GM23338 (cell line): ENCODE data around the gene SSTR4. TPM values are rescaled to one million over a fixed set of nuclear protein-coding genes. Genes with fewer than 3 reads are reported as not detected.

Experiments
- ATAC-seq: fragments of 200-7000 bp; cut with Tn5 transposase; 3 replicates; pipeline ENCODE4 v1.9.1; 2020
- DNase-seq: peaks from one replicate; pipeline ENCODE4 v3.0.0-alpha.2; 2015; ENCODE audit warnings: low spot score
- H2AFZ ChIP-seq: fragments of 200-600 bp; sonication (generic); 2 replicates; pipeline ENCODE4 v1.8.0; 2016; ENCODE audit warnings: antibody characterized with exemption, mild to moderate bottlenecking, moderate library complexity
- H3F3A ChIP-seq: fragments of 200-600 bp; sonication (generic); replicated peaks from 2 replicates; pipeline ENCODE4 v1.8.0; 2017; ENCODE audit warnings: antibody characterized with exemption, mixed run types, low read depth
- H3K27ac ChIP-seq: fragments of 200-600 bp; sonication (generic); 2 replicates; pipeline ENCODE4 v1.6.1; 2016; ENCODE audit warnings: low read depth
- H3K27me3 ChIP-seq: fragments of 200-600 bp; sonication (generic); 2 replicates; pipeline ENCODE4 v1.8.0; 2016; ENCODE audit warnings: mild to moderate bottlenecking, mixed run types, moderate library complexity; ENCODE audit not compliant: insufficient read depth
- H3K36me3 ChIP-seq: fragments of 200-600 bp; sonication (generic); 2 replicates; pipeline ENCODE4 v1.8.0; 2016; ENCODE audit warnings: mild to moderate bottlenecking; ENCODE audit not compliant: insufficient read depth
- H3K4me1 ChIP-seq: fragments of 200-600 bp; sonication (generic); 2 replicates; pipeline ENCODE4 v1.8.0; 2016; ENCODE audit warnings: mild to moderate bottlenecking, moderate library complexity; ENCODE audit not compliant: insufficient read depth
- H3K4me2 ChIP-seq: fragments of 200-600 bp; sonication (generic); 2 replicates; pipeline ENCODE4 v1.7.1; 2017; ENCODE audit warnings: mixed run types
- H3K4me3 ChIP-seq: fragments of 200-600 bp; sonication (generic); 2 replicates; pipeline ENCODE4 v1.6.1; 2016; ENCODE audit warnings: mixed run types
- H3K79me2 ChIP-seq: fragments of 200-600 bp; sonication (generic); replicated peaks from 2 replicates; pipeline ENCODE4 v1.8.0; 2017; ENCODE audit warnings: mild to moderate bottlenecking; ENCODE audit not compliant: insufficient read depth
- H3K9me2 ChIP-seq: fragments of 200-600 bp; sonication (generic); 2 replicates; pipeline ENCODE4 v1.8.0; 2017; ENCODE audit not compliant: insufficient read depth
- H4K20me1 ChIP-seq: fragments of 200-600 bp; sonication (generic); replicated peaks from 2 replicates; pipeline ENCODE4 v1.8.0; 2017; ENCODE audit warnings: mild to moderate bottlenecking; ENCODE audit not compliant: insufficient read depth
- H3K27ac Mint-ChIP-seq: 2 replicates; pipeline ENCODE4 v1.8.0; 2020; ENCODE audit warnings: inconsistent platforms, mild to moderate bottlenecking, moderate library complexity, mixed read lengths
- H3K27me3 Mint-ChIP-seq: 3 replicates; pipeline ENCODE4 v1.8.0; 2022; ENCODE audit warnings: low read depth, mild to moderate bottlenecking, moderate library complexity, mixed read lengths, inconsistent platforms; ENCODE audit not compliant: insufficient read depth, poor library complexity
- H3K36me3 Mint-ChIP-seq: 3 replicates; pipeline ENCODE4 v1.8.0; 2021; ENCODE audit warnings: low read depth, mild to moderate bottlenecking, inconsistent platforms, moderate library complexity, mixed read lengths
- H3K4me1 Mint-ChIP-seq: 3 replicates; pipeline ENCODE4 v1.8.0; 2020; ENCODE audit warnings: mild to moderate bottlenecking, inconsistent platforms, mixed read lengths
- H3K4me3 Mint-ChIP-seq: 3 replicates; pipeline ENCODE4 v1.8.0; 2021; ENCODE audit warnings: moderate library complexity, mild to moderate bottlenecking, inconsistent platforms, mixed read lengths
- H3K9me3 Mint-ChIP-seq: 3 replicates; pipeline ENCODE4 v1.8.0; 2020; ENCODE audit warnings: moderate library complexity, mild to moderate bottlenecking, inconsistent platforms, mixed read lengths
- CREB1 ChIP-seq: fragments of 250-450 bp; sonication (Bioruptor Pico); IDR thresholded peaks from 2 replicates; pipeline ENCODE4 v1.5.0; 2020; ENCODE audit warnings: low read depth, mild to moderate bottlenecking, moderate library complexity
- EZH2 ChIP-seq: fragments of 200-600 bp; sonication (generic); IDR thresholded peaks from one replicate; pipeline ENCODE4 v1.8.0; 2017; ENCODE audit warnings: antibody characterized with exemption, mild to moderate bottlenecking, low read depth; ENCODE audit not compliant: unreplicated experiment
- EZH2phosphoT487 ChIP-seq: fragments of 200-600 bp; sonication (generic); IDR thresholded peaks from one replicate; pipeline ENCODE4 v1.8.1; 2018; ENCODE audit warnings: antibody characterized with exemption; ENCODE audit not compliant: unreplicated experiment
- JUNB ChIP-seq: IDR thresholded peaks from one replicate; pipeline ENCODE4 v1.6.1; 2016; ENCODE audit warnings: antibody characterized with exemption; ENCODE audit not compliant: unreplicated experiment
- POLR2AphosphoS5 ChIP-seq: IDR thresholded peaks from 2 replicates; pipeline ENCODE4 v1.6.1; 2016; ENCODE audit warnings: antibody characterized with exemption, low read depth
- ZNF114 ChIP-seq: fragments of 250-450 bp; sonication (Bioruptor Pico); IDR thresholded peaks from 2 replicates; pipeline ENCODE4 v1.5.0; 2020; ENCODE audit warnings: mild to moderate bottlenecking, moderate library complexity
- polyA plus RNA-seq: library from polyadenylated mRNA; unstranded; fragments of >200 nt; fragmentation: Nextera tagmentation; extraction: Ambion mirVana; gene quantifications from 2 replicates; pipeline ENCODE4 v1.2.1, GENCODE V29; 2016
- total RNA-seq: library from RNA; depleted of rRNA; stranded (reverse); fragments of >200 nt; shearing (Covaris generic); gene quantifications from 2 replicates; pipeline ENCODE4 v1.2.3, GENCODE V29; 2014
- TF ChIP-seq, protein P1 (sequence below), 2 experiments: fragments of 200-600 bp in 1 of 2; sonication (generic) in 1 of 2; conservative IDR thresholded peaks; 2 replicates each; pipeline versions ENCODE4 v1.5.1 to v1.6.1; 2016 to 2017; ENCODE audit warnings: antibody characterized with exemption in 2 of 2, low read depth in 2 of 2, mild to moderate bottlenecking in 2 of 2, moderate library complexity in 1 of 2
- TF ChIP-seq, protein P2 (sequence below): IDR thresholded peaks from 2 replicates; pipeline ENCODE4 v1.6.1; 2016; ENCODE audit warnings: antibody characterized with exemption

SSTR4 gene
- total and polyA plus RNA-seq, 2 experiments from 2014 or later, result not detected

DNA sequence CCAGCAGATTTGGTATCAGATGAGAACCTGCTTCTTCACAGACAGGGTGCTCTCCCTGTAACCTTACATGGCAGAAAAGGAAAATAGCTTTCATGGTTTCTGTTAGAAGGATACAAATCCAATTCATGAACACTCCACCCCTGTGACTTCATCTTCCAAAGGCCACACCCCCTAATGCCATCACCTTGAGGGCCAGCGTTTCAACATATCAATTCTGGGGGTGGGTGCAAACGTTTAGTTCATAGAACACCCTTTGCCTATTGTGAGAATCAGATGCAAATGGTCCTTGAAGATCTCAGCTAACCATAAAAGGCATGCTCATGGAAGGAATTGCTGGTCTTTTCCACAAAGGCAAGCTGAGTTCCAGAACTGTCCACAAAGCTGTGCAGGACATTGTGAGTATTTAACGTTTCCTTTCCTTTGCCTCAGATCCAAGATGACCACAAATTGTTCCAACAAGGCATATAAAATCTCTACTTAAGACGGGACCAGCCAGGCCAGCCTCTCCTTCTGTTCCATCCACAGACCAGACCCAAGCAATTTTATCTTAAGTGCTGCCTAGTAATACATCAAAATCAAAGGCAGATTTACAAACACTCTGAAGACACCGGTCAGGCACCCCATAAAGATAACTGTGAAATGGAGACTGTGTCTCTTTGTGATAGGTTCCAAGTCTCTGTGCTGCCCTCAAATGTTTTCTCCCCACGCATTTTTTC is 34.7 kb upstream of the SSTR4 start:
- no peak overlapping the region for H3K4me3 ChIP-seq
- Mint-ChIP-seq H3K9me3 (no peaks in the 10 kb centered on the region), H3K36me3 (no peaks in the 10 kb centered on the region), H3K4me1 (no peaks in the 10 kb centered on the region), H3K27me3 (no peaks in the 10 kb centered on the region), H3K4me3 (no peak overlapping the region), H3K27ac (no peak overlapping the region)
- TF ChIP-seq, protein P1, sequence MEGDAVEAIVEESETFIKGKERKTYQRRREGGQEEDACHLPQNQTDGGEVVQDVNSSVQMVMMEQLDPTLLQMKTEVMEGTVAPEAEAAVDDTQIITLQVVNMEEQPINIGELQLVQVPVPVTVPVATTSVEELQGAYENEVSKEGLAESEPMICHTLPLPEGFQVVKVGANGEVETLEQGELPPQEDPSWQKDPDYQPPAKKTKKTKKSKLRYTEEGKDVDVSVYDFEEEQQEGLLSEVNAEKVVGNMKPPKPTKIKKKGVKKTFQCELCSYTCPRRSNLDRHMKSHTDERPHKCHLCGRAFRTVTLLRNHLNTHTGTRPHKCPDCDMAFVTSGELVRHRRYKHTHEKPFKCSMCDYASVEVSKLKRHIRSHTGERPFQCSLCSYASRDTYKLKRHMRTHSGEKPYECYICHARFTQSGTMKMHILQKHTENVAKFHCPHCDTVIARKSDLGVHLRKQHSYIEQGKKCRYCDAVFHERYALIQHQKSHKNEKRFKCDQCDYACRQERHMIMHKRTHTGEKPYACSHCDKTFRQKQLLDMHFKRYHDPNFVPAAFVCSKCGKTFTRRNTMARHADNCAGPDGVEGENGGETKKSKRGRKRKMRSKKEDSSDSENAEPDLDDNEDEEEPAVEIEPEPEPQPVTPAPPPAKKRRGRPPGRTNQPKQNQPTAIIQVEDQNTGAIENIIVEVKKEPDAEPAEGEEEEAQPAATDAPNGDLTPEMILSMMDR (conservative IDR thresholded peaks at IDR 0.05; ENCODE audit: low read depth in 2 of 2), result no peak
- TF ChIP-seq, protein P2, sequence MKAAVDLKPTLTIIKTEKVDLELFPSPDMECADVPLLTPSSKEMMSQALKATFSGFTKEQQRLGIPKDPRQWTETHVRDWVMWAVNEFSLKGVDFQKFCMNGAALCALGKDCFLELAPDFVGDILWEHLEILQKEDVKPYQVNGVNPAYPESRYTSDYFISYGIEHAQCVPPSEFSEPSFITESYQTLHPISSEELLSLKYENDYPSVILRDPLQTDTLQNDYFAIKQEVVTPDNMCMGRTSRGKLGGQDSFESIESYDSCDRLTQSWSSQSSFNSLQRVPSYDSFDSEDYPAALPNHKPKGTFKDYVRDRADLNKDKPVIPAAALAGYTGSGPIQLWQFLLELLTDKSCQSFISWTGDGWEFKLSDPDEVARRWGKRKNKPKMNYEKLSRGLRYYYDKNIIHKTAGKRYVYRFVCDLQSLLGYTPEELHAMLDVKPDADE, result no peak
- TF ChIP-seq JUNB (no peak), EZH2 (no peak)
- no peaks in the 10 kb centered on the region for H3K4me1 ChIP-seq
- H4K20me1 ChIP-seq, result no peaks in the 10 kb centered on the region
- H3K9me2 ChIP-seq, result 0 out of 2 replicates have a peak, but pooled peaks cover 4% of the 10 kb centered on the region
- H3K27ac ChIP-seq, result no peak overlapping the region
- no peak overlapping the region for H3K4me2 ChIP-seq
- no peaks in the 10 kb centered on the region for H3F3A ChIP-seq
- H3K27me3 ChIP-seq, result no peaks in the 10 kb centered on the region
- DNase-seq (no peak), ATAC-seq (no peak)
- H3K36me3 ChIP-seq, result no peaks in the 10 kb centered on the region
- H2AFZ ChIP-seq, result no peak overlapping the region
- H3K79me2 ChIP-seq, result no peaks in the 10 kb centered on the region

DNA sequence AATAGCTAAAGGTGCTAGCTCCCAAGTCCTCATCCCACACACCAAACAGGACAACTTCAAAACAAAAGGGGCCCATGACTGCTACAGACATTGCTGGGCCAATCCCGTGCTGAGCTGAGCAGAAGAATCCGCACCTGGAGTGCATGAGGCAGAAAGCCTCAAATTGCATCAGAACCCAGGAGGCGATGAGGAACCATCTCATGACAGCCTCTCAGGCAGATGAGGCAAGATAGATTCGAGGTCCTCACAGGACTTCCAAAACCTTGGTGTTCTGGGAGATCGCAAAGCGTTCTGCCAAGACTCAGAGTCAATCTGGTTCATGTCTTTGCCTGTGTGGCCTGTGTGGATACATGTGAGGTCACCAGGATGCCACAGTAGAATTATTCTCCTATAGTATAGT is 32.8 kb upstream of the SSTR4 start:
- Histone ChIP-seq H3F3A (no peaks in the 10 kb centered on the region), H4K20me1 (no peaks in the 10 kb centered on the region), H3K9me2 (0 out of 2 replicates have a peak, but pooled peaks cover 4% of the 10 kb centered on the region), H3K79me2 (no peaks in the 10 kb centered on the region), H3K27ac (no peak overlapping the region), H2AFZ (no peak overlapping the region), H3K27me3 (no peaks in the 10 kb centered on the region), H3K36me3 (no peaks in the 10 kb centered on the region), H3K4me3 (no peak overlapping the region), H3K4me2 (no peak overlapping the region), H3K4me1 (peaks cover 1% of the 10 kb centered on the region; the same call in 1 of the 2 replicates)
- DNase-seq (no peak), ATAC-seq (no peak)
- H3K9me3 Mint-ChIP-seq, result no peaks in the 10 kb centered on the region
- no peak overlapping the region for H3K4me3 Mint-ChIP-seq
- H3K4me1 Mint-ChIP-seq, result no peaks in the 10 kb centered on the region
- H3K27me3 Mint-ChIP-seq, result no peaks in the 10 kb centered on the region
- H3K36me3 Mint-ChIP-seq, result no peaks in the 10 kb centered on the region
- H3K27ac Mint-ChIP-seq, result no peak overlapping the region
- TF ChIP-seq CREB1 (CRISPR knock-in tag) (no peak), POLR2AphosphoS5 (no peak), EZH2phosphoT487 (no peak), ZNF114 (CRISPR knock-in tag) (no peak), EZH2 (no peak), JUNB (no peak)
- TF ChIP-seq, protein P2, result no peak
- TF ChIP-seq, protein P1 (conservative IDR thresholded peaks at IDR 0.05; ENCODE audit: low read depth in 2 of 2), result no peak
